ENCODE data around the gene ARHGAP42.

ARHGAP42 gene

DNA sequence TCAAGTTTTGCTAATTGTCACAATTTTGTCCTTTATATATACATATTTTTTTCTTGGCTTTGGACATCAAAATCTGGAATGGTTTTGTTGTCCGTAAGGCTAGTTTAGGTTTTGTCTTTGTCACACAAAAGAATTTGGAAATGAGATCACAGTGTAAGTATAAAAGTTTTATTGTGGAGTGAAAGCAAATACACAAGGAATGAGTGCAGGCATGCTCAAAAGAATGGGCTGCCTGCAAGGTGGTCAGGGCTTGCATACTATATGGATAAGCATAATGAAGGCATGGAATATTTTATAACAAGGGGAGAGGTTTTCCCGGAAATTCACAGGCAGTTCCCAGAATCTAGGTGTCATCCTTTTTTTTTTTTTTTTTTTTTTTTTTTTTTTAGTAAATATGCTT, 150.2 kb downstream of the ARHGAP42 start:
- H3K4me3 ChIP-seq (ENCODE audit: low read depth, low read length): no peak overlapping the region
- TF ChIP-seq MAX (IDR thresholded peaks at IDR 0.05; ENCODE audit: low read depth, low read length): no peak
- TF ChIP-seq POLR2A (IDR thresholded peaks at IDR 0.05; ENCODE audit: extremely low read depth, insufficient read length): no peak
- TF ChIP-seq MYC (IDR thresholded peaks at IDR 0.05; ENCODE audit: low read depth, low read length): no peak
- no peak for TF ChIP-seq CTCF (IDR thresholded peaks at IDR 0.05; ENCODE audit: low read depth, low read length)
- DNase-seq (ENCODE audit: low read depth): no peak

DNA sequence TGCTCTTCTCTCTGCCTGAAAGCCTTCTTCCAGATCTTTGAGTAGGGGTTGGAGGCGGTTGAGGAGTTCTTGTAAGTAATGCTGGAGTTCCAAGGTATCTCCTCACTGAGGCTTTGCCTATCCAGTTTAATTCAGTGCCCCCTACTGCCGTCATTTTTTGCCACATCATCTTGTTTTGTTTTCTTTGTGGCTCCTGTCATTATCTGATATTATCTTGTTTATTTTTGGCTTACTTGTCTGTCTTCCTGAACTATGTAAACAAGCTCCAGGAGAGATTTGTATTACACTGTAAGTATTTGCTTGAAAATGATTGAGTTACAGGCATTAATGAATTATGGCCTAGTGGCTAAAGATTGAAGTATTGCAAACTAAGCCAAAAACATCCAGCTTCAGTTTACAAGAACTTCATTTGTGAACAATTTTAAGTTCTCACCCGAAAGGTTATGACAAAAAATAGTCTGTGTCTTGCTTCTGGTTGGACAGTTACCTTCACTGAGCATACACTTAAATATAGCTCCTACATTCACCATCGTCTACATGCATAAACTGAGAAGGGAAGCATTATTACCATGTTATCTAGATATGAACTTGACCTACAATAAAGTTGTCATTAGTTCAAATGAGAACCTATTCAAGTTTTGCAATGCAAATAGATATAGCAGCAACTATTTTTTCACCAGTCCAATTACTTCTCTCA, 154.8 kb downstream of the ARHGAP42 start:
- TF ChIP-seq POLR2A (IDR thresholded peaks at IDR 0.05; ENCODE audit: extremely low read depth, insufficient read length): no peak
- no peak for TF ChIP-seq CTCF (IDR thresholded peaks at IDR 0.05; ENCODE audit: low read depth, low read length)
- TF ChIP-seq MYC (IDR thresholded peaks at IDR 0.05; ENCODE audit: low read depth, low read length): no peak
- no peak for TF ChIP-seq MAX (IDR thresholded peaks at IDR 0.05; ENCODE audit: low read depth, low read length)
- no peak overlapping the region for H3K4me3 ChIP-seq (ENCODE audit: low read depth, low read length)
- no peak for DNase-seq (ENCODE audit: low read depth)

GRCh38 chr11:100847696-100848216, 160.7 kb downstream of the ARHGAP42 start:
- TF ChIP-seq MAX (IDR thresholded peaks at IDR 0.05; ENCODE audit: low read depth, low read length) (no peak), MYC (IDR thresholded peaks at IDR 0.05; ENCODE audit: low read depth, low read length) (no peak), CTCF (IDR thresholded peaks at IDR 0.05; ENCODE audit: low read depth, low read length) (no peak), POLR2A (IDR thresholded peaks at IDR 0.05; ENCODE audit: extremely low read depth, insufficient read length) (no peak)
- H3K4me3 ChIP-seq (ENCODE audit: low read depth, low read length): no peak overlapping the region
- DNase-seq (ENCODE audit: low read depth): no peak

DNA sequence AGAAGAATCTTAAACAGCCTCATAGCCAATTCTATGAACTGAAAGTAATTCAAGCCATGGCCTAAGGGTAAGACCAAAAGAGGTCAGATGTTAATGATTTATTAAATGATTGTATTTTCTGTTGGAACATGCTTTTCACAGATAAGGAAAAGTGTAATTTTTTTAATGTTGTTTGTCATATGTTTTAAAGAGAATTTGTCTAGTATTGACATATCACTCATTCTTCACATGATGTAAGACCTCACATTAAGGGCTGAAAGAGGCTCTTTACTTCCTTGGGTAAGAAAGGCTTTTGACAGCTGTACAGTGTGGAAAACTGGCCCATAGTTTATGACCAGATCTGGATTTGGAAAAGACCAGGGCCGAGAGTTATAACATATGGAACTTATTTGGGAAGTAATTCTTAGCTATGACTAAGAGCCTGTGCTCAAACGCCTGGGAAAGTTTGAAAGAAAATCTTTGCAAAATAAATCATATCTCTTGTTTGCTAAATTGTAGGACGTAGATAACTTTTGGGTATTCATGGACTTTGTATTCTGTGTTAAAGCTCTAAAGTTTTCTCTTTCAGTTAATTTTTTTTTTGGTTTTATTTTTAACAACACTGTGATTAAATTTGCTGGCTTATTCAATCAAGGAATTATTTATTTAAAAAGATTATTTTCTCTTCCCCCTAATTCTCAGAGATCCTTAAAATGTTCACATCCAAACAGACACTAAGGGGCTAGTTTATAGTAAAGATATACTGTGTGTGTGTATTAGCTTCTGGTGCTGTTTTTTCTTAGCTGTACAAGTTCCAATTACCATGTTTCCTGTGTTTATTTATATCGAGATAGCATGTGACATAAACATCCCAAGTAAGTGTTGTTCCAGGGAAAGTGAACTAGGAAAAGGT, 162.2 kb downstream of the ARHGAP42 start:
- no peak overlapping the region for H3K4me3 ChIP-seq (ENCODE audit: low read depth, low read length)
- DNase-seq (ENCODE audit: low read depth): no peak
- no peak for TF ChIP-seq MAX (IDR thresholded peaks at IDR 0.05; ENCODE audit: low read depth, low read length)
- TF ChIP-seq MYC (IDR thresholded peaks at IDR 0.05; ENCODE audit: low read depth, low read length): no peak
- no peak for TF ChIP-seq CTCF (IDR thresholded peaks at IDR 0.05; ENCODE audit: low read depth, low read length)
- no peak for TF ChIP-seq POLR2A (IDR thresholded peaks at IDR 0.05; ENCODE audit: extremely low read depth, insufficient read length)

DNA sequence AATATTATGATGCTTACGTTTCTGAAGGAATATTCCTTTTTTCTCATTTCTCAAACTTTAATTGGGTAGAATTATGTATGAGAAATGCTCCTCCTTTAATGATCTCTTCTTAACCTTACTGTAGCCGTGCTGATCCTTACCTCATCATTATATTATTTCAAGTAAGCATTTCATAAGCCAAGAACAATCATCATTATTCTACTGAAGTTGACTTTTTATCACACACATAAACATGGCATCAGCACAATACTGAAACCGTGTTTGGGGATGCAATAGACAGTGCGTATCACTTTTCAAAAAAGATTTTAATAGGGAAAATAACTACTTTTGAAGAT, 162.8 kb downstream of the ARHGAP42 start:
- no peak overlapping the region for H3K4me3 ChIP-seq (ENCODE audit: low read depth, low read length)
- no peak for DNase-seq (ENCODE audit: low read depth)
- TF ChIP-seq MYC (IDR thresholded peaks at IDR 0.05; ENCODE audit: low read depth, low read length) (no peak), MAX (IDR thresholded peaks at IDR 0.05; ENCODE audit: low read depth, low read length) (no peak), CTCF (IDR thresholded peaks at IDR 0.05; ENCODE audit: low read depth, low read length) (no peak), POLR2A (IDR thresholded peaks at IDR 0.05; ENCODE audit: extremely low read depth, insufficient read length) (no peak)
